Sigmoid colon (tissue), 7 donors: ENCODE results near the gene DAGLA. TPM values are rescaled to one million over a fixed set of nuclear protein-coding genes. Genes with fewer than 3 reads are reported as not detected.

Source experiments
- DNase-seq: peaks from one replicate; pipeline ENCODE4 v3.0.0-alpha.2; 2019
- H3K27ac ChIP-seq, 4 donors: fragments of 200-600 bp; sonication (generic); one replicate each; pipeline ENCODE4 v1.5.1; 2016 to 2019; ENCODE audit warnings: mild to moderate bottlenecking in 1 of 4
- H3K27me3 ChIP-seq, 3 donors: fragments of 200-600 bp; sonication (generic); one replicate each; pipeline ENCODE4 v1.5.1; 2019; ENCODE audit warnings: mild to moderate bottlenecking in 1 of 3
- H3K36me3 ChIP-seq, 4 donors: fragments of 200-600 bp; sonication (generic); one replicate each; pipeline ENCODE4 v1.5.1; 2016 to 2019
- H3K4me1 ChIP-seq, 4 donors: fragments of 200-600 bp; sonication (generic); one replicate each; pipeline ENCODE4 v1.5.1; 2017 to 2019
- H3K4me3 ChIP-seq, 4 donors: fragments of 200-600 bp; sonication (generic); one replicate each; pipeline ENCODE4 v1.5.1; 2017 to 2019; ENCODE audit warnings: mild to moderate bottlenecking in 2 of 4, moderate library complexity in 1 of 4
- H3K9me3 ChIP-seq, 4 donors: fragments of 200-600 bp in 3 of 4; sonication (generic) in 3 of 4; one replicate each; pipeline versions ENCODE4 v1.5.1 to v1.6.1; 2013 to 2019
- EP300 ChIP-seq, 4 donors: sonication (generic); formaldehyde crosslinking; IDR thresholded peaks; one replicate each; pipeline ENCODE4 v1.6.1; 2017; ENCODE audit warnings: antibody characterized with exemption in 4 of 4
- POLR2A ChIP-seq, 2 donors: fragments of 450-650 bp; IDR thresholded peaks; one replicate each; pipeline ENCODE4 v1.6.1; 2016; ENCODE audit warnings: antibody characterized with exemption in 2 of 2, mild to moderate bottlenecking in 2 of 2, moderate library complexity in 2 of 2
- POLR2AphosphoS5 ChIP-seq, 4 donors: sonication (generic); formaldehyde crosslinking; IDR thresholded peaks; one replicate each; pipeline ENCODE4 v1.6.1; 2017; ENCODE audit warnings: antibody characterized with exemption in 4 of 4
- WGBS, 2 donors: extraction: QIAGEN DNeasy Blood & Tissue Kit; methylation state at CpG; one replicate each; pipeline ENCODE4 v1.1.7; 2013; 5-methylcytosine and 5-hydroxymethylcytosine counted together
- intact Hi-C: fragments of 100-400 bp; cut with DNase I; formaldehyde crosslinking; loops from one replicate; pipeline ENCODE4 v1.15.1; 2023
- polyA plus RNA-seq, 3 donors: library from polyadenylated mRNA; stranded (reverse); fragments of 200-250 nt; gene quantifications; one replicate each; pipeline ENCODE4 v1.2.3, GENCODE V29; 2013
- total RNA-seq, 4 donors: library from RNA; depleted of rRNA; stranded (reverse); fragments of >200 nt; gene quantifications; one replicate each; pipeline ENCODE4 v1.1.0, GENCODE V29; 2016
- TF ChIP-seq, protein P1 (sequence below), 4 experiments: fragments of 450-650 bp in 3 of 4; fragments of 200-600 bp in 1 of 4; IDR thresholded peaks; one replicate each; pipeline ENCODE4 v1.5.1; 2016 to 2019; ENCODE audit warnings: antibody characterized with exemption in 4 of 4, mild to moderate bottlenecking in 3 of 4, moderate library complexity in 2 of 4
- donor health status: healthy with polysubstance abuse.
- donor health status: Bipolar disorder and iron deficiency.
- donor health status: healthy.

DAGLA gene
- total and polyA plus RNA-seq, 7 donors = 1.8 to 6.2 (median 2.1) TPM

DNA sequence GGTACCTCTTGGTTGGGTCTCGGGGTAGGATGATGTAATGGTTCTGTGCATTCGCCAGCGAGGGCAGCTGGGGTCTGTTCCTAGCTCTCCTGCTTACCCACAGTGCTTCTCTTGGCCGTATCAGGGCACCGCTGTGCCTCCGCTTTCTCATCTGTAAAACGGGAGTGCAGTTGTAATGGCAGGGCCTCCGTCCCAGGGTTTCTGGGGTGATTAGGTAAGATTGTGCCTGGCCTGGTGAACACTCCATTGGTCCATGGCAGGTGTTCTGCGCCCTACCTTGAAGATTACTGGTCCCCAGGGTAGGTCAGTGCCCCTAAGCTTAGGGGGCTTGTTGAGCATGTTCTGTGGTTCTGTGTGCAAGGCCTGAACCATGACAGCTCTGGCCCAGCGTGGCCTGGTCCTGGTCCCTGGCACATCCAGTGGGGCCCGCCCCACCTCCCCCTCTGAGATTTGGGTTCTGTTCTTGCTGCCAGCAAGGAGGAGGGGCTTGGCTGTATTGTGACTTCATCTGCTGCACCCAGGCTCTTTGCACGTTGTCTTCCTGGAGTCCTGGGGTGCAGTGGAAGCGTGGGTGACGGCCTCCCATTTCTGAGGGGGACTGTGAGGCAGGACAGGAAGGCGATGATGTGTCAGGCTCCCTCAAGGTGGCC lies 77.1 kb downstream of the DAGLA start:
- no peaks in the 10 kb centered on the region for H3K36me3 ChIP-seq
- no peak for DNase-seq
- H3K27ac ChIP-seq = no peak overlapping the region
- TF ChIP-seq EP300 (IDR thresholded peaks at IDR 0.05) (no peak), POLR2AphosphoS5 (IDR thresholded peaks at IDR 0.05) (no peak), POLR2A (IDR thresholded peaks at IDR 0.05) (no peak)
- TF ChIP-seq, protein P1, sequence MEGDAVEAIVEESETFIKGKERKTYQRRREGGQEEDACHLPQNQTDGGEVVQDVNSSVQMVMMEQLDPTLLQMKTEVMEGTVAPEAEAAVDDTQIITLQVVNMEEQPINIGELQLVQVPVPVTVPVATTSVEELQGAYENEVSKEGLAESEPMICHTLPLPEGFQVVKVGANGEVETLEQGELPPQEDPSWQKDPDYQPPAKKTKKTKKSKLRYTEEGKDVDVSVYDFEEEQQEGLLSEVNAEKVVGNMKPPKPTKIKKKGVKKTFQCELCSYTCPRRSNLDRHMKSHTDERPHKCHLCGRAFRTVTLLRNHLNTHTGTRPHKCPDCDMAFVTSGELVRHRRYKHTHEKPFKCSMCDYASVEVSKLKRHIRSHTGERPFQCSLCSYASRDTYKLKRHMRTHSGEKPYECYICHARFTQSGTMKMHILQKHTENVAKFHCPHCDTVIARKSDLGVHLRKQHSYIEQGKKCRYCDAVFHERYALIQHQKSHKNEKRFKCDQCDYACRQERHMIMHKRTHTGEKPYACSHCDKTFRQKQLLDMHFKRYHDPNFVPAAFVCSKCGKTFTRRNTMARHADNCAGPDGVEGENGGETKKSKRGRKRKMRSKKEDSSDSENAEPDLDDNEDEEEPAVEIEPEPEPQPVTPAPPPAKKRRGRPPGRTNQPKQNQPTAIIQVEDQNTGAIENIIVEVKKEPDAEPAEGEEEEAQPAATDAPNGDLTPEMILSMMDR (IDR thresholded peaks at IDR 0.05) = no peak
- H3K9me3 ChIP-seq = no peaks in the 10 kb centered on the region
- peaks cover 0 to 8% (median 8%) of the 10 kb centered on the region in 4 donors for H3K4me1 ChIP-seq
- H3K4me3 ChIP-seq = no peak overlapping the region
- WGBS, 2 donors = 59 to 83% methylated on average over 15 of the region's 15 CpGs
- intact Hi-C loops = no loop called here
- H3K27me3 ChIP-seq = peaks cover 6 to 21% (median 9%) of the 10 kb centered on the region in 3 donors

DNA sequence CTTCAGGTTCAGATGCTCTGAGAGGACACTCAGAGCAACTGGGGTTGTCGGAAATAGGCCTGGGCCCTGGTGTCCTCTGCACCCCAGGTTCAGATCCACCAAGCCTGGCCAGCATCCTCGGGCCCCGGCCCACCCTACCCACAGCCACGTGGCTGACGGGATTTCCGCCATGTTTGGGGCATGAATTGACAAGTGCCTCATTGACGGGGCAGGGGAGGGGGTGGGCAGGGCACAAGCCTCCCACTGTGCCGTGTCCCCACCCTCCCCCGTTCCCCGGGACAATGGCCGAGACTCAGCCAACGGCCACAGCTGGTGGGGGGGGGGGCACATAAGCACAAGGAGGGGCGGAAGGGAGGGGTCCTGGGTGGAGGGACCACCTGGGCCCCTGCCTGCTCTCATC lies 80.8 kb downstream of the DAGLA start:
- 83 to 88% methylated on average over 13 of the region's 13 CpGs for WGBS, 2 donors
- H3K4me3 ChIP-seq = no peak overlapping the region
- no peak overlapping the region for H3K27ac ChIP-seq
- no peaks in the 10 kb centered on the region for H3K4me1 ChIP-seq
- H3K27me3 ChIP-seq = peaks cover 0 to 27% (median 0%) of the 10 kb centered on the region in 3 donors
- H3K9me3 ChIP-seq = no peaks in the 10 kb centered on the region
- TF ChIP-seq, protein P1 (IDR thresholded peaks at IDR 0.05) = no peak
- TF ChIP-seq POLR2AphosphoS5 (IDR thresholded peaks at IDR 0.05) = no peak
- TF ChIP-seq POLR2A (IDR thresholded peaks at IDR 0.05) = no peak
- TF ChIP-seq EP300 (IDR thresholded peaks at IDR 0.05) = no peak
- no peaks in the 10 kb centered on the region for H3K36me3 ChIP-seq
- DNase-seq = no peak
- intact Hi-C loops = no loop called here

DNA sequence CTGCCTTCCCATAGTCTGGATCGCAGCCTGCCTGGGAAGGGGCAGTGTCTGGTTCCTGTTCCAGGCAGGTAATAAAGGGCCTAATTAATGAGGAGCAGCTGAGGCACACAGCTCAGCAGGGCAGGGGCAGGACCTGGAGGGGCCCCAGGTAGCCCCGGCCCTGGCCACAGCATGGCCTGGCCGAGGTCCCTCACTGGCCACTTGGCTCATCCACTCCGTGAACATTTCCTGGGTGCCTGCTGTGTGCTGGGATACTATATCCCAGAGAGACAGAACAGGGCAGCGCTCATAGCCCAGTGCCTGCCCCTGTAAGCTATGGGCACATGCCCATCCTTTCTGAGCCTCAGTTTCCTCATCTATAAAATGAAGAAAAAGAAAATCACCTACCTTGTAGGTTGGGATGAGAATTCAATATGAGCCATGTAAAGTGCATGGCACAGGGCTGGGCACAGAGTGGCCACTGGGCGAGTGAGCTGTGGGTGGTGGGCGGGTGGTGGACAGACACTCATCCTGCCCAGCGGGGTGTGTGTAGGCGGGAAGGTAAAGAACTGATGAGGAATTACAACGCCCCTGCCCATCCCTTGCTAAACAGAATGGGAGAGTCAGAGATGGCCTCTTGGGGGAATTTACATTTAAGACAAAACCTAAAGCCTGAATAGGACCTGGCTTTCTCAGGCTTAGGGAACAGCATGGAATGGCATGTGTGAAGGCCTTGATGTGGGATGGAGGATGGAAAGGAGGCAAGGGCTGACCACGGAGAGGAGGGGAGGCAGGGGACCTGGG lies 81.4 kb downstream of the DAGLA start:
- Histone ChIP-seq H3K9me3 (no peaks in the 10 kb centered on the region), H3K4me1 (no peaks in the 10 kb centered on the region), H3K36me3 (no peaks in the 10 kb centered on the region), H3K27ac (no peak overlapping the region), H3K27me3 (peaks cover 0 to 27% (median 0%) of the 10 kb centered on the region in 3 donors), H3K4me3 (no peak overlapping the region)
- intact Hi-C loops = no loop called here
- TF ChIP-seq POLR2AphosphoS5 (IDR thresholded peaks at IDR 0.05) = no peak
- no peak for TF ChIP-seq POLR2A (IDR thresholded peaks at IDR 0.05)
- TF ChIP-seq EP300 (IDR thresholded peaks at IDR 0.05) = no peak
- TF ChIP-seq, protein P1 (IDR thresholded peaks at IDR 0.05) = no peak
- no peak for DNase-seq
- 74 to 82% methylated on average over 11 of the region's 11 CpGs for WGBS, 2 donors

DNA sequence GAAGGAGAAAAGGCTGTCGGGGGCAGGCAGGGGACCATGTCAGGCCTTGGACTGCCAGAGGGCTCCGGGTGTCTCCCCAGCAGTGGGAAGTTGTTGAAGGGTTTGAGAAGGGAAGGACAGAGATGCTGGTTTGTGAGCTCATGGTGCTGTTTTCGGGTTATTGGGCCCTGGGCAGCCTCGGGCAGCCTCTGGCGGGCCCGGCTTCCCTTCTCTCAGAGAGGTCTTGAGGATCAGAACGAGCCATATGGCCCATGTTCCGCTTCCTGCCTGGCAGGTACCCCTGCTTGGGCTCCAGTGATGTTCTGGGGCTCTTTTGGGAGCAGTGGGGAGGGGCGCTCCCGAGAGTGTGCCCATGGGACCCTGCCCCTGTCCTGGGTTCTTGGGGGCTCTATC lies 82.0 kb downstream of the DAGLA start:
- H3K27ac ChIP-seq = no peak overlapping the region
- 79 to 91% methylated on average over 10 of the region's 10 CpGs for WGBS, 2 donors
- intact Hi-C loops = no loop called here

More for the DNA sequence above, 82.0 kb downstream of the DAGLA start:
- DNase-seq = no peak
- no peaks in the 10 kb centered on the region for H3K4me1 ChIP-seq
- H3K9me3 ChIP-seq = no peaks in the 10 kb centered on the region
- H3K4me3 ChIP-seq = no peak overlapping the region
- H3K36me3 ChIP-seq = no peaks in the 10 kb centered on the region
- H3K27me3 ChIP-seq = peaks cover 0 to 27% (median 0%) of the 10 kb centered on the region in 3 donors
- TF ChIP-seq POLR2A (IDR thresholded peaks at IDR 0.05) (no peak), POLR2AphosphoS5 (IDR thresholded peaks at IDR 0.05) (no peak), EP300 (IDR thresholded peaks at IDR 0.05) (no peak)
- TF ChIP-seq, protein P1 (IDR thresholded peaks at IDR 0.05) = no peak
